Transverse colon (tissue), 4 donors: Measurements from ENCODE around the gene SLC39A11. TPM values are rescaled to one million over a fixed set of nuclear protein-coding genes. Genes with fewer than 3 reads are reported as not detected.

Source experiments
- DNase-seq: peaks from one replicate; pipeline ENCODE4 v3.0.0-alpha.2; 2019
- H3K27ac ChIP-seq, 4 donors: fragments of 200-600 bp; sonication (generic); 2 replicates each; pipeline ENCODE4 v1.5.1; 2016 to 2018; ENCODE audit warnings: inconsistent platforms in 4 of 4
- H3K27me3 ChIP-seq: fragments of 200-600 bp; sonication (generic); 2 replicates; pipeline ENCODE4 v1.5.1; 2017; ENCODE audit warnings: inconsistent platforms
- H3K36me3 ChIP-seq, 4 donors: fragments of 200-600 bp; sonication (generic); 2 replicates each; pipeline ENCODE4 v1.5.1; 2017 to 2019; ENCODE audit warnings: inconsistent platforms in 4 of 4
- H3K4me1 ChIP-seq, 4 donors: fragments of 200-600 bp; sonication (generic); 2 replicates each; pipeline ENCODE4 v1.5.1; 2017 to 2020; ENCODE audit warnings: inconsistent platforms in 4 of 4
- H3K4me3 ChIP-seq, 4 donors: fragments of 200-600 bp; sonication (generic); 1 replicate in 1 of 4; 2 replicates in 3 of 4; pipeline versions ENCODE4 v1.5.1 to v1.6.1; 2017 to 2019; ENCODE audit warnings: inconsistent platforms in 4 of 4
- H3K9me3 ChIP-seq, 2 donors: fragments of 200-600 bp; sonication (generic); 2 replicates each; pipeline ENCODE4 v1.5.1; 2017 to 2019; ENCODE audit warnings: inconsistent platforms in 2 of 2
- CTCF ChIP-seq, 5 experiments: fragments of 200-600 bp in 3 of 5; fragments of 450-650 bp in 2 of 5; sonication (generic) in 3 of 5; IDR thresholded peaks; 1 replicate in 2 of 5; 2 replicates in 3 of 5; pipeline ENCODE4 v1.5.1; 2016 to 2017; ENCODE audit warnings: antibody characterized with exemption in 5 of 5, inconsistent platforms in 3 of 5, mild to moderate bottlenecking in 2 of 5, moderate library complexity in 1 of 5
- EP300 ChIP-seq: sonication (generic); formaldehyde crosslinking; IDR thresholded peaks from one replicate; pipeline ENCODE4 v1.6.1; 2017; ENCODE audit warnings: antibody characterized with exemption, low read depth
- POLR2A ChIP-seq: fragments of 450-650 bp; IDR thresholded peaks from one replicate; pipeline ENCODE4 v1.6.1; 2016; ENCODE audit warnings: antibody characterized with exemption, mild to moderate bottlenecking, moderate library complexity
- POLR2AphosphoS5 ChIP-seq, 3 donors: sonication (generic); formaldehyde crosslinking; IDR thresholded peaks; one replicate each; pipeline ENCODE4 v1.6.1; 2016; ENCODE audit warnings: antibody characterized with exemption in 3 of 3
- WGBS, 2 donors: methylation state at CpG; one replicate each; pipeline ENCODE4 v1.1.5; 2018; ENCODE audit warnings: low coverage in 1 of 2; 5-methylcytosine and 5-hydroxymethylcytosine counted together
- in situ Hi-C, 4 donors: fragments of 200-750 bp; cut with MboI; loops; one replicate each; pipeline versions ENCODE4 v1.15.0 to v1.15.1; 2017; ENCODE audit warnings: low sequenced_read_pairs in 3 of 4, low pct_ligation_motif_present in 1 of 4, low pct_unique_long_range_greater_than_20kb in 1 of 4
- intact Hi-C: fragments of 100-400 bp; cut with DNase I; formaldehyde crosslinking; loops from one replicate; pipeline ENCODE4 v1.15.1; 2023; ENCODE audit warnings: low total_unique reads
- total RNA-seq, 4 donors: library from RNA; depleted of rRNA; stranded (reverse); fragments of >200 nt; gene quantifications; one replicate each; pipeline ENCODE4 v1.1.0, GENCODE V29; 2016

SLC39A11 gene
- total RNA-seq, 4 donors from 2014 or later: 20.7 to 49.7 (median 33.3) TPM

GRCh38 chr17:72615627-72615991 lies 476.9 kb downstream of the SLC39A11 start:
- peak overlapping the region in 1 of 4 donors; percentile 11 for H3K4me3 ChIP-seq
- DNase-seq: no peak
- H3K27me3 ChIP-seq: no peaks in the 10 kb centered on the region
- no peaks in the 10 kb centered on the region for H3K9me3 ChIP-seq
- H3K4me1 ChIP-seq: peaks cover 8 to 57% (median 38%) of the 10 kb centered on the region in 4 donors
- intact Hi-C loops (no loop called here), in situ Hi-C loops (loop anchor here in 1 of 4 donors (10.0 kb wide), 1 partner anchor 59 kb away; no protein-coding TSS in a partner anchor)
- TF ChIP-seq EP300 (no peak), POLR2AphosphoS5 (IDR thresholded peaks at IDR 0.05) (no peak), POLR2A (no peak), CTCF (IDR thresholded peaks at IDR 0.05) (no peak)
- 27 to 60% methylated on average over 2 to 6 of the region's 6 CpGs for WGBS, 2 donors
- H3K27ac ChIP-seq: peak overlapping the region; percentile 76 to 88 (median 82)
- no peaks in the 10 kb centered on the region for H3K36me3 ChIP-seq

GRCh38 chr17:72614871-72615626 lies 477.4 kb downstream of the SLC39A11 start:
- TF ChIP-seq CTCF (IDR thresholded peaks at IDR 0.05) (no peak), EP300 (no peak), POLR2AphosphoS5 (IDR thresholded peaks at IDR 0.05) (no peak), POLR2A (no peak)
- Histone ChIP-seq H3K4me3 (peak overlapping the region in 1 of 4 donors; percentile 11), H3K9me3 (no peaks in the 10 kb centered on the region), H3K27ac (peak overlapping the region; percentile 76 to 88 (median 82)), H3K36me3 (no peaks in the 10 kb centered on the region), H3K4me1 (peaks cover 9 to 60% (median 40%) of the 10 kb centered on the region in 4 donors), H3K27me3 (no peaks in the 10 kb centered on the region)
- in situ Hi-C loops: loop anchor here in 1 of 4 donors (10.0 kb wide), 1 partner anchor 60 kb away; no protein-coding TSS in a partner anchor
- DNase-seq: peak; percentile 75
- WGBS, 2 donors: 2 to 11% methylated on average over 9 to 20 of the region's 20 CpGs
- intact Hi-C loops: no loop called here

- DNase-seq: no peak
- Histone ChIP-seq H3K36me3 (no peaks in the 10 kb centered on the region), H3K27ac (peak overlapping the region; percentile 76 to 88 (median 82)), H3K27me3 (no peaks in the 10 kb centered on the region), H3K4me3 (no peak overlapping the region), H3K9me3 (no peaks in the 10 kb centered on the region), H3K4me1 (peaks cover 12 to 66% (median 43%) of the 10 kb centered on the region in 4 donors)
- in situ Hi-C loops: loop anchor here in 1 of 4 donors (10.0 kb wide), 1 partner anchor 60 kb away; no protein-coding TSS in a partner anchor
- intact Hi-C loops: no loop called here
- 41 to 50% methylated on average over 3 to 4 of the region's 4 CpGs for WGBS, 2 donors
- TF ChIP-seq POLR2AphosphoS5 (IDR thresholded peaks at IDR 0.05) (peak in 2 of 3 donors; percentile 20 to 28), CTCF (IDR thresholded peaks at IDR 0.05) (no peak), EP300 (no peak)
These were observed 478.0 kb downstream of the SLC39A11 start for GRCh38 chr17:72614476-72614870.

GRCh38 chr17:72613806-72614292 lies 478.6 kb downstream of the SLC39A11 start:
- in situ Hi-C loops: loop anchor here in 1 of 4 donors (10.0 kb wide), 1 partner anchor 61 kb away; no protein-coding TSS in a partner anchor
- no peaks in the 10 kb centered on the region for H3K27me3 ChIP-seq
- H3K9me3 ChIP-seq: no peaks in the 10 kb centered on the region
- WGBS, 2 donors: 69 to 74% methylated on average over 3 of the region's 3 CpGs
- TF ChIP-seq EP300: no peak
- TF ChIP-seq POLR2AphosphoS5 (IDR thresholded peaks at IDR 0.05): no peak
- TF ChIP-seq CTCF (IDR thresholded peaks at IDR 0.05): no peak
- no peak for TF ChIP-seq POLR2A
- H3K36me3 ChIP-seq: no peaks in the 10 kb centered on the region
- no peak overlapping the region for H3K4me3 ChIP-seq
- H3K27ac ChIP-seq: peak overlapping the region; percentile 76 to 88 (median 82)
- DNase-seq: no peak
- peaks cover 12 to 67% (median 40%) of the 10 kb centered on the region in 4 donors for H3K4me1 ChIP-seq
- intact Hi-C loops: no loop called here
